Loucy (cell line): ENCODE data around the gene SOX1.

ENCODE experiments used
- CTCF ChIP-seq: fragments of 200-600 bp; sonication (generic); conservative IDR thresholded peaks from 2 replicates; pipeline ENCODE4 v1.5.1; 2014; ENCODE audit warnings: mild to moderate bottlenecking, antibody characterized with exemption, low read length
- EZH2phosphoT487 ChIP-seq: fragments of 200-600 bp; IDR thresholded peaks from 2 replicates; pipeline ENCODE4 v1.6.1; 2018; ENCODE audit warnings: antibody characterized with exemption, mild to moderate bottlenecking, moderate library complexity, borderline replicate concordance

- TF ChIP-seq CTCF: no peak
- TF ChIP-seq EZH2phosphoT487: no peak
These were observed 46.4 kb downstream of the SOX1 start for GRCh38 chr13:112113348-112113747.
